Endothelial cell of umbilical vein (primary cell): ENCODE data around the gene GPATCH4. TPM values are rescaled to one million over a fixed set of nuclear protein-coding genes. Genes with fewer than 3 reads are reported as not detected.

Experiments
- BruUV-seq: library from RNA; stranded (reverse); fragments of 400-500 nt; replicated peaks from 2 replicates; lab custom pipeline; 2021; lab: Mats Ljungman, UMichigan
- CTCF ChIA-PET: fragments of 300-600, 350-600 bp; sonication (Branson Sonifier 250); formaldehyde crosslinking; loops from one replicate; lab custom pipeline; 2021; ENCODE audit warnings: antibody characterized with exemption, inconsistent platforms; lab: Charles Lee
- POLR2A ChIA-PET: fragments of 300-600, 350-600 bp; sonication (Branson Sonifier 250); formaldehyde crosslinking; loops from one replicate; lab custom pipeline; 2021; ENCODE audit warnings: antibody characterized with exemption, inconsistent platforms; lab: Charles Lee
- DNase-seq: peaks from one replicate; pipeline ENCODE4 v3.0.0-alpha.2; 2011; ENCODE audit warnings: low read depth, low spot score
- FAIRE-seq: peaks from 2 replicates; lab custom pipeline; 2011; peaks lifted over from hg19 to GRCh38; lab: Jason Lieb, UNC
- H2AFZ ChIP-seq: 2 replicates; pipeline ENCODE4 v1.6.0; 2012; ENCODE audit warnings: low read depth, low read length, control low read depth, inconsistent platforms
- H3K27ac ChIP-seq: 2 replicates; pipeline ENCODE4 v1.5.1; 2011; ENCODE audit warnings: low read depth, mild to moderate bottlenecking, control low read depth, low read length, moderate library complexity; ENCODE audit not compliant: insufficient read depth
- H3K27me3 ChIP-seq, 2 experiments: 2 replicates each; pipeline versions ENCODE4 v1.6.0 to v1.6.1; 2011; ENCODE audit warnings: low read length in 2 of 2, mixed read lengths in 1 of 2; ENCODE audit not compliant: control insufficient read depth in 2 of 2, insufficient read depth in 2 of 2
- H3K36me3 ChIP-seq, 2 experiments: 2 replicates in 1 of 2; 3 replicates in 1 of 2; pipeline ENCODE4 v1.5.1; 2011; ENCODE audit warnings: low read length in 2 of 2, mild to moderate bottlenecking in 1 of 2, moderate library complexity in 1 of 2; ENCODE audit not compliant: control insufficient read depth in 2 of 2, insufficient read depth in 2 of 2; ENCODE audit errors: extremely low read depth in 1 of 2
- H3K4me1 ChIP-seq: 3 replicates; pipeline ENCODE4 v1.5.1; 2011; ENCODE audit warnings: mild to moderate bottlenecking, low read length; ENCODE audit not compliant: control insufficient read depth, insufficient read depth; ENCODE audit errors: extremely low read depth
- H3K4me2 ChIP-seq: 2 replicates; pipeline ENCODE4 v1.6.1; 2011; ENCODE audit warnings: low read length, control low read depth, mixed read lengths; ENCODE audit not compliant: insufficient read depth
- H3K4me3 ChIP-seq, 3 experiments: fragments of 200-600 bp in 1 of 3; sonication (generic), shearing (Covaris generic) in 1 of 3; replicated peaks in 1 of 3; 2 replicates each; pipeline ENCODE4 v1.5.1; 2011 to 2016; ENCODE audit warnings: control low read depth in 3 of 3, low read length in 3 of 3, mild to moderate bottlenecking in 2 of 3, inconsistent platforms in 1 of 3, low read depth in 1 of 3, moderate library complexity in 1 of 3; ENCODE audit not compliant: insufficient read depth in 1 of 3
- H3K79me2 ChIP-seq: 2 replicates; pipeline ENCODE4 v1.6.0; 2012; ENCODE audit warnings: low read length, inconsistent platforms; ENCODE audit not compliant: control insufficient read depth, insufficient read depth
- H3K9ac ChIP-seq: replicated peaks from 2 replicates; pipeline ENCODE3; 2011; ENCODE audit warnings: low read length, control low read depth; ENCODE audit not compliant: insufficient read depth; ENCODE audit errors: extremely low read depth
- H3K9me1 ChIP-seq: replicated peaks from 3 replicates; pipeline ENCODE4 v1.6.0; 2011; ENCODE audit warnings: mild to moderate bottlenecking, low read length; ENCODE audit not compliant: control insufficient read depth, insufficient read depth; ENCODE audit errors: extremely low read depth
- H3K9me3 ChIP-seq: replicated peaks from 2 replicates; pipeline ENCODE4 v1.5.1; 2012; ENCODE audit warnings: low read length, inconsistent platforms; ENCODE audit not compliant: control insufficient read depth, insufficient read depth
- H4K20me1 ChIP-seq: replicated peaks from 2 replicates; pipeline ENCODE3; 2011; ENCODE audit warnings: mild to moderate bottlenecking, low read length; ENCODE audit not compliant: control insufficient read depth, insufficient read depth; ENCODE audit errors: extremely low read depth
- CTCF ChIP-seq, 2 donors: IDR thresholded peaks; 1 replicate in 1 of 2; 2 replicates in 1 of 2; pipeline ENCODE4 v1.5.1; 2011; ENCODE audit warnings: low read length in 2 of 2, mild to moderate bottlenecking in 2 of 2, moderate library complexity in 2 of 2, control low read depth in 1 of 2, inconsistent platforms in 1 of 2, low read depth in 1 of 2; ENCODE audit not compliant: insufficient read depth in 1 of 2; ENCODE audit errors: extremely low read depth in 1 of 2
- EZH2 ChIP-seq: IDR thresholded peaks from 2 replicates; pipeline ENCODE4 v1.6.1; 2012; ENCODE audit warnings: borderline replicate concordance, low read depth, mild to moderate bottlenecking, moderate library complexity, low read length, inconsistent platforms; ENCODE audit not compliant: severe bottlenecking
- FOS ChIP-seq: IDR thresholded peaks from 2 replicates; pipeline ENCODE4 v1.6.1; 2011; ENCODE audit warnings: mild to moderate bottlenecking, low read length, moderate library complexity, borderline replicate concordance; ENCODE audit not compliant: insufficient read depth
- GATA2 ChIP-seq: IDR thresholded peaks from 2 replicates; pipeline ENCODE4 v1.7.0; 2011; ENCODE audit warnings: low read depth, mild to moderate bottlenecking, moderate library complexity, mixed read lengths, low read length; ENCODE audit not compliant: insufficient read length, insufficient read depth
- JUN ChIP-seq: IDR thresholded peaks from 2 replicates; pipeline ENCODE4 v1.6.1; 2011; ENCODE audit warnings: borderline replicate concordance, low read depth; ENCODE audit not compliant: insufficient read length, insufficient read depth
- MAX ChIP-seq: IDR thresholded peaks from 2 replicates; pipeline ENCODE4 v1.6.1; 2011; ENCODE audit not compliant: insufficient read depth, insufficient read length
- MYC ChIP-seq: IDR thresholded peaks from one replicate; pipeline ENCODE4 v1.6.1; 2011; ENCODE audit warnings: mild to moderate bottlenecking, low read depth, low read length
- POLR2A ChIP-seq: IDR thresholded peaks from 2 replicates; pipeline ENCODE4 v1.6.1; 2012; ENCODE audit warnings: low read depth, mild to moderate bottlenecking, control low read depth, low read length
- POLR2AphosphoS5 ChIP-seq: IDR thresholded peaks from 2 replicates; pipeline ENCODE4 v1.6.1; 2012; ENCODE audit warnings: low read depth, mild to moderate bottlenecking, control low read depth, low read length, moderate library complexity; ENCODE audit not compliant: insufficient read depth
- dilution Hi-C: fragments of 300-500 bp; cut with MboI; formaldehyde crosslinking; loops from one replicate; pipeline ENCODE4 v1.15.0; 2019; ENCODE audit warnings: low sequenced_read_pairs; ENCODE audit not compliant: extremely low pct_ligation_motif_present
- intact Hi-C: fragments of 100-400 bp; cut with micrococcal nuclease; formaldehyde crosslinking; loops from one replicate; pipeline ENCODE4 v1.10.0; 2022
- polyA plus RNA-seq, 4 experiments: library from polyadenylated mRNA; depleted of rRNA in 3 of 4; stranded (reverse) in 3 of 4; unstranded in 1 of 4; fragments of >200 nt; gene quantifications; 2 replicates each; pipeline versions ENCODE4 v1.2.1 to v1.2.3, GENCODE V29; 2011 to 2012; ENCODE audit warnings: missing spikeins in 1 of 4
- total RNA-seq: library from RNA; stranded (reverse); gene quantifications from 2 replicates; pipeline ENCODE4 v1.2.3, GENCODE V29; 2021

Gene GPATCH4
- total and polyA plus RNA-seq, 2 donors (not counting 3 experiments of a cell fraction or from before 2014, with no cell fraction given), result 22.4 to 29.2 TPM

GRCh38 chr1:156565519-156565918, 35.8 kb downstream of the GPATCH4 start:
- H3K4me3 ChIP-seq, result no peak overlapping the region
- no peaks in the 10 kb centered on the region for H3K4me1 ChIP-seq
- H3K27me3 ChIP-seq, result no peaks in the 10 kb centered on the region
- peaks cover 8 to 19% of the 10 kb centered on the region in 2 experiments for H3K36me3 ChIP-seq
- no peak overlapping the region for H3K9ac ChIP-seq
- no peak overlapping the region for H3K4me2 ChIP-seq
- H3K27ac ChIP-seq, result no peak overlapping the region
- DNase-seq (no peak), FAIRE-seq (no peak)
- no peaks in the 10 kb centered on the region for H3K9me3 ChIP-seq
- H2AFZ ChIP-seq, result no peak overlapping the region
- TF ChIP-seq POLR2A (no peak), POLR2AphosphoS5 (no peak), CTCF (IDR thresholded peaks at IDR 0.05; ENCODE audit: extremely low read depth in 1 of 2, insufficient read depth in 1 of 2, low read depth in 1 of 2, low read length in 2 of 2) (no peak), FOS (no peak), MYC (no peak), MAX (no peak), JUN (no peak), EZH2 (no peak), GATA2 (no peak)
- intact Hi-C loops (loop anchor here (10.0 kb wide), 1 partner anchor 1069 kb away; no protein-coding TSS in a partner anchor), dilution Hi-C loops (no loop called here)
- H3K79me2 ChIP-seq, result peaks cover 11% of the 10 kb centered on the region
- H3K9me1 ChIP-seq, result no peaks in the 10 kb centered on the region
- no TSS peak for BruUV-seq
- ChIA-PET CTCF (interaction anchor here (1.2 to 1.4 kb wide), 2 partner anchors 85 to 180 kb away, joined by 4 to 6 read pairs; no protein-coding TSS in a partner anchor), POLR2A (no interaction called here)
- no peaks in the 10 kb centered on the region for H4K20me1 ChIP-seq
